Activated naive CD4-positive, alpha-beta T cell treated with anti-CD3 and anti-CD28 coated beads, Interleukin-2, amount 50 U/mL, for 24 hours (primary cell): ENCODE measurements around the gene CHRNE.
"Not testable (repeated sequence)": the region's sequence is repeated elsewhere in the genome, so short reads cannot be mapped to it uniquely, and the experiment has no call there.

Experiments used
- H3K27ac Mint-ChIP-seq: one replicate; pipeline ENCODE4 v1.8.0; 2021; ENCODE audit warnings: mild to moderate bottlenecking, mixed read lengths
- H3K27me3 Mint-ChIP-seq: one replicate; pipeline ENCODE4 v1.8.0; 2021; ENCODE audit warnings: mixed read lengths
- H3K36me3 Mint-ChIP-seq: one replicate; pipeline ENCODE4 v1.8.0; 2021; ENCODE audit warnings: mixed read lengths
- H3K4me1 Mint-ChIP-seq: one replicate; pipeline ENCODE4 v1.8.0; 2021; ENCODE audit warnings: mixed read lengths
- H3K4me3 Mint-ChIP-seq: one replicate; pipeline ENCODE4 v1.8.0; 2021; ENCODE audit warnings: mild to moderate bottlenecking, mixed read lengths
- H3K9me3 Mint-ChIP-seq: one replicate; pipeline ENCODE4 v1.8.0; 2021; ENCODE audit warnings: mixed read lengths

CHRNE gene

DNA sequence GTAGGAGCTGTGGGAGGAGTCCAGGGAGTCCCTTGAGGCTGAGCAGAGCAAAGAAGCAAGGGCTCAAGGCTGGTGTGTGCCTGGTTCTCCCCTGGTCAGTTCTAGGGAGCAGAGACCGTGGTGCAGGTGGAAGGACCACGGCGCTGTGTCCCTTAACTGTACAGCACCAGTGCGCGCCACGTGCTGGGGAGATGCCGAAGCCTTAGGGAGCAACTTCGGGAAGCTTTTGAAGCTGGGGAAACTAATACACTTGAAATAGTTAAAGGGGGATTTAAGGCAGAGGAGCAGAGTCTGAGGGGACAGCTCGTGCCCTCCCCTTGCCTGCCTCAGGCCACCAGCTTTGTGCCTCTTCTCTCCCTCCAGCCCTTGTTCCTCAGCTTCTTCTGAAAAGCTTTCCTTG is 42.2 kb downstream of the CHRNE start:
- no peaks in the 10 kb centered on the region for H3K9me3 Mint-ChIP-seq
- H3K27me3 Mint-ChIP-seq, result no peaks in the 10 kb centered on the region
- no peak overlapping the region for H3K4me3 Mint-ChIP-seq
- H3K27ac Mint-ChIP-seq, result no peak overlapping the region
- peaks cover 25% of the 10 kb centered on the region for H3K4me1 Mint-ChIP-seq
- peaks cover 6% of the 10 kb centered on the region for H3K36me3 Mint-ChIP-seq

DNA sequence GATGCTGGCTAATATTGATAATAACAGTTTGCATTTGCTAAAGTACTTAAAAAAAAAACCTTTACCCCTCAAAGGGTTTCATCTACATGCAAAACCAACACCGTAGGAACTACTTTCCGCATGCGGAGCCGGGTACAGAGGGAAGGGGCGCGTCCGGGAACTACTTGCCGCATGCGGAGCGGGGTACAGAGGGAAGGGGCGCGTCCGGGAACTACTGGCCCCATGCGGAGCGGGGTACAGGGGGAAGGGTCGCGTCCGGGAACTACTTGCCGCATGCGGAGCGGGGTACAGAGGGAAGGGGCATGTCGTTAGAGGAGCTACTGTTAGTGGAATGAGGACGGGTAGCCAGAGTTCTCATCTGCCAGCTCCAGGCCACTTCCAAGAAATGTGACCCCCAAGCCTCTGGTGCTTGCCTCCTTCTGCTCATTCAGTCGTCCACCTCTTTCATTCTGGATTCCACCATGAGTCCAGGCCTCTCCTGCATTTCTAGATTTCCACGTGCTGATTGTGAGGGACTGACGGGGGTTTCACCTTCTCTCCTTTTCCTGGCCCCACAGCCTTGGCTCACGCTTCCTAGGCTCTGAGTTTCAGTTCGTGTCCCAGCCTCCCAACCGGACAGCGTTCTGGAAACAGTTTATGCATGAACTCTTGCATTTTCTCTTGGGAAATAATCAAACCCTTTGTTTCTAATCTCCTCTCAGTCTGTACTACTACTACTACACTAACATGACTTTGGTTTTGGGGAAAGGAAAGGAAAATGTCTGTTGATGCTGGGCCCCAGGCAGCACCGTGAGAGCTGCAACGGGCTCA is 42.9 kb downstream of the CHRNE start:
- Mint-ChIP-seq H3K9me3 (no peaks in the 10 kb centered on the region), H3K4me3 (no peak overlapping the region), H3K27ac (no peak overlapping the region), H3K27me3 (no peaks in the 10 kb centered on the region), H3K36me3 (peaks cover 6% of the 10 kb centered on the region), H3K4me1 (peaks cover 25% of the 10 kb centered on the region)

DNA sequence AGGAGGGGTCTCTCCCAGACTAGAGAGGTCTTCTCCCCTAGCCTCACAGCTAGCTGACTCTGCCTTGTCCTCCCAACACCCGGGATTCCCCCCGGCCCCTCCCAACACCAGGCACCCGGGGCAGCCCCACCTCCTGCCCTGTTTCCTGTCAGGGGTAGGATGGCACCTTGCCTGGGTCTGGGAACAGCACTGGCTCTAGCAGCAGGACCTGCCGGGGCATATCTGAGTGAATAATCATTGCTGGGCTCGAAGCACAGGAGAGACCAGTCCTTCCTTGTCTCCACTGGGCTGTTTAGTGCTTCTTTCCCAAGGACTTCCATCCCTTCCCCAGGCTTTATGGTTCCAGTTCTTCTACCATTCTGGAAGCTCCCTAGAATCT is 44.0 kb downstream of the CHRNE start:
- Mint-ChIP-seq H3K27ac (no peak overlapping the region), H3K4me1 (peaks cover 33% of the 10 kb centered on the region), H3K36me3 (peaks cover 10% of the 10 kb centered on the region), H3K27me3 (no peaks in the 10 kb centered on the region), H3K9me3 (no peaks in the 10 kb centered on the region), H3K4me3 (no peak overlapping the region)

DNA sequence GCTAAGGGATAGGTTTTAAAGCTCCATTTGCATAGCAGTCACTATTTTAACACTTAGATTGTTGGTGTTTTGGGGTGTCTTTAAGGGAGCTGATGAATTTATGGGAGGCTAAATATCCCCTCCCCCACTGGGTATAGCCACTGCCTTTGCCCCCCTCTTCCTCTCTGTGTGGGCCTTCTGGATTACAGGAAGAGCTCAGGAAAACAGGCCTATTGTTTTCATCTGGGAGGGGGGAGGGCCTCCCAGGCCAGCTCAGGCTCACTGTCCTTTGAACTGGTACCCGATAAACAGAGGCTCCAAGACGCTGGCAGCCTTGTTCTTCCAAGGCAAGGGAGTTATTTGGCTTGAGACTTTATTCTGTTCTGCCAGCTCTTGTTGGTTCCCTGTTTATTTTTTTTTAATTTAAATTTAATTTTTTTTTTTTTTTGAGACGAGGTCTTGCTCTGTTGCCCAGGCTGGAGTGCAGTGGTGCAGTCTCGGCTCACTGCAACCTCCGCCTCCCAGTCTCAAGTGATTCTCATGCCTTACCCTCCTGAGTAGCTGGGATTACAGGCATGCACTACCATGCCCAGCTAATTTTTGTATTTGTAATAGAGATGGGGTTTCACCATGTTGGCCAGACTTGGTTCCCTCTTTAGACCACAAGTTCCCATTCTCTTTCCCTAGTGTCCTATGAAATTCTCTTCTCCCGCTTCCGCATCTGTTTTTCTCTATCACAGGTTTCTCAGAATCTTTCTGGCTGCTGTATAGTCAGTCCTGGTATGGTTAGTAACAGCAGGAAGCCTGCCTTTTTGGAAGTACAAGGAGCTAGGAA is 44.6 kb downstream of the CHRNE start:
- peaks cover 33% of the 10 kb centered on the region for H3K4me1 Mint-ChIP-seq
- H3K9me3 Mint-ChIP-seq, result no peaks in the 10 kb centered on the region
- peaks cover 10% of the 10 kb centered on the region for H3K36me3 Mint-ChIP-seq
- H3K4me3 Mint-ChIP-seq, result no peak overlapping the region
- no peaks in the 10 kb centered on the region for H3K27me3 Mint-ChIP-seq
- H3K27ac Mint-ChIP-seq, result no peak overlapping the region

DNA sequence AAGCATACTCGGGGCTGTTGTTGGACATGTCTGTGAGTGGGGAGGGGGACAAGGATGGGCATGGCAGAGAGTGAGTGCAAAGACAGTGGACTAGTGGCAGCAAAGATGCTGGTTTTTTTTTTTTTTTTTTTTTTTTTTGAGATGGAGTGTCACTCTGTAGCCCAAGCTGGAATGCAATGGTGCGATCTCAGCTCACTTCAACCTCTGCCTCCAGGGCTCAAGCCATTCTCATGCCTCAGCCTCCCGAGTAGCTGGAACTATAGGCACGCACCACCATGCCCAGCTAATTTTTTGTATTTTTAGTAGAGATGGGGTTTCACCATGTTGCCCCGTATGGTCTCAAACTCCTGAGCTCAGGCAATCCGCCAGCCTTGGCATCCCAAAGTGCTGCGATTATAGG is 45.6 kb downstream of the CHRNE start:
- H3K27me3 Mint-ChIP-seq, H3K27ac Mint-ChIP-seq, H3K9me3 Mint-ChIP-seq, H3K4me3 Mint-ChIP-seq, H3K36me3 Mint-ChIP-seq: not testable (repeated sequence)
- H3K4me1 Mint-ChIP-seq, result peaks cover 34% of the 10 kb centered on the region

DNA sequence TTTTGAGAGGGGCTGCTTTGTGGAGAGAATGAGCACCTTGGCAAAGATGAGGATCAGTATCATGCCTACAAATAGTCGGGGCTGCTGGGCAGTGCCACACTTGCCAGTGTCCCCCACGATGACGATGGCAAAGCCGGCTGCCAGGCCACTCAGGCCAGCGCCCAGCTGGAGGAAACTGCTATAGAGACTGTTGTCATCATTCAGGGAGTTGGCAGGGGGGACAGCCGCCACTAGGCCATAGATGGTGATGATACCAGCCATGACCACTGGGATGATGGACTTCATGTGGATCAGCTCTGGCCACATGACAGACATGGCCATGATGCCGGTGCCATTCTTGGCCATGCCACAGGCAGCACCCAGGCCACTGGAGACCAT is 46.0 kb downstream of the CHRNE start:
- no peaks in the 10 kb centered on the region for H3K27me3 Mint-ChIP-seq
- peaks cover 37% of the 10 kb centered on the region for H3K4me1 Mint-ChIP-seq
- no peak overlapping the region for H3K27ac Mint-ChIP-seq
- H3K9me3 Mint-ChIP-seq, result peaks cover 5% of the 10 kb centered on the region
- H3K4me3 Mint-ChIP-seq, result no peak overlapping the region
- peaks cover 13% of the 10 kb centered on the region for H3K36me3 Mint-ChIP-seq

DNA sequence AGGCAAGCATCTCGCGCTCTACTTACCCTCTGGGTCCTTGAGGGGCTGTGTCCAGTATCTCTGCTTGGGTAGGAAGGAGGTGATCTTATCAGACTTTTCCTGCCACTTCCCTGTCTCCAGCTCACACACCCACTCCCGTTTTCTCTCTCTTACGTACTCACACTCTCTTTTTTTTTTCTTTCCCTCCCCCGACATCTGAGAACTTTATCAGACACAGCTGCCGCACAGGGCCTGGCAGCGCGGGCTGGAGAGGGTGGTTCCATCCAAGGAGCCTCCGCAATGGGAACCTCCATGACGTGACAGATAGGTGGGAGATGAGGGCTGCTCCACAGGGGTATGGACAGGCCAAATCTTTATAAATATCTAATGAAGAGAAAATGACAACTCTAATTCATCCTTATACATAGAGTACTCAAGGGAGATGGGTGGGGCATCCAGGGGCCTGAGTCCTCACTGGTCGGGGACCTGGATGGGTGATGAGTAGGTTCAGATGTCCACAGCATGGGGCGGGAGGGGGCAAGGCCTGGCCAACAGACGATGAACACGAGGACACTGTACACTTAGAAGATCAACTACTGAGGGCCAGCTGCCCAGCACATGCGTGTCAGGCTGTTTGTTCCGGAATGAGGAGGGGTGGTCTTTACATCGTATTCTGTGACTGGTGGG is 46.5 kb downstream of the CHRNE start:
- H3K4me1 Mint-ChIP-seq, result peaks cover 37% of the 10 kb centered on the region
- H3K36me3 Mint-ChIP-seq, result peaks cover 13% of the 10 kb centered on the region
- no peak overlapping the region for H3K27ac Mint-ChIP-seq
- peaks cover 5% of the 10 kb centered on the region for H3K9me3 Mint-ChIP-seq
- H3K27me3 Mint-ChIP-seq, result no peaks in the 10 kb centered on the region
- H3K4me3 Mint-ChIP-seq, result no peak overlapping the region

DNA sequence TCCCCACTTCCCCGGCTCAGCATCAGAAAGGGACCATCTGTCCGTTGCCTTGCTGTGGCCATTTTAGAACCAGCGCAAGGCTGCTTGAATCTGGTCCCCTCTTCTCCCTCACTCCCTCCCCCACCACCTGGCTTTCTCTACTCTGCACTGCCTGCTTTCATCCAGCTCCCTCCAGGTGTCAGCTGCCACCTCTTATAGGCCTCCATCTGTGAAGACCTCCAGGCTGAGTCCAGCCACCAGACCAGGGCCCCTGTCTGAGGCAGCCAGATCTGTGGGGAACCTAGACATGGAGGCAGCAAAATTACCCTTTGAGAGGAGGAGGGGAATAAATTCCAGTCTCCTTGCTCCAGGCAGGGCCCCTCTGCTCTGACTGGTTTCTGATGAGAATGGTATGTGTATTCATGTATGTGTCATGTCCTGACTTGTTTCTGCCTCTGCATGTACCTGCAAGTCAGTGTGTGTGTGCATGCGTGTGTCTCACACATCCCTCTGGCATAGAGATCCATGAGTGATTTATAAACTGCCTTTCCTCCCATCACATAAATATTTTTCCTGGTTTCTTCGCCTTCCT is 48.7 kb downstream of the CHRNE start:
- Mint-ChIP-seq H3K36me3 (peaks cover 8% of the 10 kb centered on the region), H3K27ac (no peak overlapping the region), H3K4me1 (peaks cover 42% of the 10 kb centered on the region), H3K9me3 (peaks cover 5% of the 10 kb centered on the region), H3K4me3 (no peak overlapping the region), H3K27me3 (no peaks in the 10 kb centered on the region)

DNA sequence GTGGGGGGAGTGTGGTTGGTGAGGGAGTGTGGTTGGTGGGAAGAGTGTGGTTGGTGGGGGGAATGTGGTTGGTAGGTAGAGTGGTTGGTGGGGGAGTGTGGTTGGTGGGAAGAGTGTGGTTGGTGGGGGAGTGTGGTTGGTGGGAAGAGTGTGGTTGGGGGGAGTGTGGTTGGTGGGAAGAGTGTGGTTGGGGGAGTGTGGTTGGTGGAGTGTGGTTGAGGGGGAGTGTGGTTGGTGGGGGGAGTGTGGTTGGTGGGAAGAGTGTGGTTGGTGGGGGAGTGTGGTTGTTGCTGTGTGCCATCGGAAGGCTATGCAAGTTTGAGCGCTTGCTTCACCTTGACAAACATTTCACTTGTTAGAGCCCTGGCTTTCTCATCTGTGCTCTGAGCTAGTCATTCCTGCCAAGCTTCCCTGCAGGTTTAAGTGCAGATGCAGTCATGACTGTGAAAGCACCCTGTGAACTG is 49.7 kb downstream of the CHRNE start:
- no peak overlapping the region for H3K4me3 Mint-ChIP-seq
- peaks cover 5% of the 10 kb centered on the region for H3K9me3 Mint-ChIP-seq
- no peaks in the 10 kb centered on the region for H3K27me3 Mint-ChIP-seq
- H3K36me3 Mint-ChIP-seq, result peaks cover 8% of the 10 kb centered on the region
- H3K4me1 Mint-ChIP-seq, result peaks cover 44% of the 10 kb centered on the region
- H3K27ac Mint-ChIP-seq, result no peak overlapping the region

DNA sequence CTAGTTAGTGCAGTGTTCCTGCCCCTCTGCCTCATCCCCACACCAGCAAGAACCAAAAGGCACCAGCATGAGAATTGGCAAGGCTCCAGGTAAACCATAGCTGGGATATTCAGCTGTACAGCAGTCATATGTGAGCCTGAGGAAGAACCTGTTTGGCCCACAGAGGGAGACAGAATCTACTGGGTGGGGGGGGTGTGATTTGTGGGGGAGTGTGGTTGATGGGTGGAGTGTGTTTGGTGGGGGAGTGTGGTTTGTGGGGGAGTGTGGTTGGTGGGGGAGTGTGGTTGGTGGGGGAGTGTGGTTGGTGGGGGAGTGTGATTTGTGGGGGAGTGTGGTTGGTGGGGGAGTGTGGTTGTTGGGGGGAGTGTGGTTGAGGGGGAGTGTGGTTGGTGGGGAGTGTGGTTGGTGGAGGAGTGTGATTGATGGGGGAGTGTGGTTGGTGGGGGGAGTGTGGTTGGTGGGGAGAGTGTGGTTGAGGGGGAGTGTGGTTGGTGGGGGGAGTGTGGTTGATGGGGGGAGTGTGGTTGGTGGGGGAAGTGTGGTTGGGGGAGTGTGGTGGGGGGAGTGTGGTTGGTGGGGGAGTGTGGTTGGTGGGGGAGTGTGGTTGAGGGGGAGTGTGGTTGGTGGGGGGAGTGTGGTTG is 50.2 kb downstream of the CHRNE start:
- Mint-ChIP-seq H3K4me3 (no peak overlapping the region), H3K9me3 (peaks cover 5% of the 10 kb centered on the region), H3K27me3 (no peaks in the 10 kb centered on the region), H3K4me1 (peaks cover 43% of the 10 kb centered on the region), H3K27ac (no peak overlapping the region), H3K36me3 (peaks cover 8% of the 10 kb centered on the region)

DNA sequence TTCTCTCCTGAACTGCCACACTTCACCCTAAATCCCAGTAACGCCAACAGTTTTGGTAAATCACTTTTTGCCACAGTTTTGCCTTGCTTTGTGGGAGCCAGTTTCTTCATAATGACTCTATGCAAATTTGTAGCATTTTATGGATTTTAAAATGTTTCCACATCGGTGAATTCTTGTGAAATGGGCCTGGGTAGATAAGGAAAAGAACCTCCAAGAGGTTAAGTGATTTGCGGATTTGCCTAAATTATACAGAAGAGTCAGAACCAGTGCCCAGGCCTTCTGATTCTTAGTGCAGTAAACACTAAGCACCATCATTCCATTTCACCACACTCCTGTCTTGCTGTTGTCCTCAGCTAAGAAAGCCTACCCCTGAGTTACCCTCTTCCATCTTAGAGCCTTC is 51.8 kb downstream of the CHRNE start:
- Mint-ChIP-seq H3K36me3 (peaks cover 8% of the 10 kb centered on the region), H3K27ac (no peak overlapping the region), H3K4me3 (no peak overlapping the region), H3K9me3 (peaks cover 5% of the 10 kb centered on the region), H3K4me1 (peaks cover 37% of the 10 kb centered on the region), H3K27me3 (no peaks in the 10 kb centered on the region)

DNA sequence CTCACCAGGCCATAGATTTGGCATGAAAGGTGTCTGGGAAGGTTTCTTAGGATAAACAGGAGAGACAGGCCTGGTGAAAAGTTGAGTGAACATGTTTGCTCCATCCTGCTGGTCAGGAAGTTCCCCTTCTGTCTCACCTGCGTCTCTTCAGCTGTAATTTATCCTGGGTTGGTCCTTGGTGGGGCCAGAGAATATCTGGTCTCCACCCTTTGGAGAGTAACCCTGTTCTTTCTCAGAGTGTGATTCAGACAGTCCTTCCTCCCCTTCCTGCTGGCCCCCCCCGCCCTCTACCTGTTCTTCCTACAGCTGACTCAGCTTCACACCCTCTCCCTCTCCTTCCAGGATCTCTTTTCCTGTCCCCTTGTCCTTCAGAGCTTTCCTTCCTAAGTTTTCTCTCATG is 52.7 kb downstream of the CHRNE start:
- Mint-ChIP-seq H3K36me3 (peaks cover 8% of the 10 kb centered on the region), H3K9me3 (peaks cover 5% of the 10 kb centered on the region), H3K27ac (no peak overlapping the region), H3K27me3 (no peaks in the 10 kb centered on the region), H3K4me1 (peaks cover 37% of the 10 kb centered on the region), H3K4me3 (no peak overlapping the region)

DNA sequence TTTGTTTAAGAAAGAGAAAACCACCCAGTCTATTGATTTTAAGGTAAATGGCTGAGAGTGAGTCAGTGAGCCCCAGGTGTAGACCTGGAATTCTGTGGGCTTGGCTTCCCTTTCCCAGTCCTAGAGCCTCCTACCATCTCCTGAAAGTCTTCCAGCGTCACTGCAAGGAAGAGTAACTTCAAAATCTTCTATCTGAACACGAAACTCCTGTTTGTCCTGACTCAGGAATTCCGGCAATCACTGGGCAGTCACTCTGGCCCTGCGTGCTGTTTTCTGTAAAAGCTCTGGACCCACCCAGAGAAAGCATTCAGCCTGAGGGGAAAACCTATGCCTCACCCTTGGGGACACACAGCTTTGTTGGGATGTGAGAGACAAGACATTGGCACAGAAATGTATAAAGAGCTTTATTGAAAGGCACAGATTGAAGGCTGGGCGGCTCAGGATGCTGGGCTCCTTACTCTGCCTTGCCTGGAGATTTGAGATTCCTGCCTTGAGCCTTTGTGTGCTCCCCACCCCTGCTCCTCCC is 53.8 kb downstream of the CHRNE start:
- Mint-ChIP-seq H3K4me1 (peaks cover 36% of the 10 kb centered on the region), H3K4me3 (no peak overlapping the region), H3K27ac (no peak overlapping the region), H3K9me3 (peaks cover 5% of the 10 kb centered on the region), H3K36me3 (peaks cover 4% of the 10 kb centered on the region), H3K27me3 (no peaks in the 10 kb centered on the region)
